K562 (cell line): ENCODE results near the gene CTPS1. TPM values are rescaled to one million over a fixed set of nuclear protein-coding genes. Genes with fewer than 3 reads are reported as not detected.

Experiments used
- BRF1 ChIP-seq: IDR thresholded peaks from 3 replicates; pipeline ENCODE4 v1.6.1; 2011; ENCODE audit warnings: borderline replicate concordance, mild to moderate bottlenecking; ENCODE audit not compliant: insufficient read length; ENCODE audit errors: extremely low read depth
- C11orf30 ChIP-seq: fragments of 450-650 bp; IDR thresholded peaks from 2 replicates; pipeline ENCODE4 v1.6.1; 2016; ENCODE audit warnings: low read depth, mild to moderate bottlenecking
- MYBL2 ChIP-seq, 2 experiments: fragments of 450-650 bp in 1 of 2; sonication (generic) in 1 of 2; formaldehyde crosslinking in 1 of 2; IDR thresholded peaks; 2 replicates each; pipeline versions ENCODE4 v1.6.1 to v1.8.1; 2017 to 2022; ENCODE audit warnings: borderline replicate concordance in 1 of 2, inconsistent platforms in 1 of 2, low read depth in 1 of 2, mild to moderate bottlenecking in 1 of 2, missing genetic modification reagents in 1 of 2, moderate library complexity in 1 of 2
- RAD51 ChIP-seq: fragments of 450-650 bp; IDR thresholded peaks from 2 replicates; pipeline ENCODE4 v1.7.1; 2016; ENCODE audit warnings: low read depth, mild to moderate bottlenecking, borderline replicate concordance
- SMARCA4 ChIP-seq: fragments of 450-650 bp; IDR thresholded peaks from 2 replicates; pipeline ENCODE4 v1.6.1; 2016
- SMARCB1 ChIP-seq: IDR thresholded peaks from 2 replicates; pipeline ENCODE4 v1.6.1; 2011; ENCODE audit warnings: improper control_type of control experiment, low read depth; ENCODE audit not compliant: insufficient read length
- SP2 ChIP-seq: IDR thresholded peaks from 2 replicates; pipeline ENCODE4 v1.6.1; 2011; ENCODE audit warnings: mild to moderate bottlenecking, low read depth, low read length, moderate library complexity; ENCODE audit not compliant: poor library complexity, severe bottlenecking; ENCODE audit errors: extremely low read depth
- TAL1 ChIP-seq: fragments of 450-650 bp; IDR thresholded peaks from 2 replicates; pipeline ENCODE4 v1.6.1; 2016; ENCODE audit warnings: mild to moderate bottlenecking
- VEZF1 ChIP-seq: fragments of 200-800 bp; sonication (Bioruptor generic); IDR thresholded peaks from 2 replicates; pipeline ENCODE4 v1.6.1; 2017; ENCODE audit warnings: missing genetic modification characterization, missing compliant biosample characterization
- ZBTB2 ChIP-seq: fragments of 450-650 bp; IDR thresholded peaks from 2 replicates; pipeline ENCODE4 v1.6.1; 2016; ENCODE audit warnings: antibody characterized with exemption
- ZNF146 ChIP-seq: IDR thresholded peaks from one replicate; pipeline ENCODE4 v1.6.1; 2018; ENCODE audit warnings: missing compliant biosample characterization; ENCODE audit not compliant: unreplicated experiment
- ZNF184 ChIP-seq: sonication (generic); formaldehyde crosslinking; IDR thresholded peaks from 2 replicates; pipeline ENCODE4 v1.5.0; 2020; ENCODE audit warnings: missing genetic modification reagents
- ZNF41 ChIP-seq: fragments of 250-450 bp; sonication (Bioruptor Pico); conservative IDR thresholded peaks from 2 replicates; pipeline ENCODE4 v1.4.0; 2020; ENCODE audit warnings: mild to moderate bottlenecking
- ZNF431 ChIP-seq: sonication (generic); formaldehyde crosslinking; IDR thresholded peaks from 2 replicates; pipeline ENCODE4 v1.8.0; 2022; ENCODE audit warnings: mild to moderate bottlenecking, missing genetic modification reagents
- ZNF609 ChIP-seq: sonication (generic); formaldehyde crosslinking; IDR thresholded peaks from 2 replicates; pipeline ENCODE4 v1.8.1; 2023; ENCODE audit warnings: missing genetic modification reagents, mild to moderate bottlenecking, borderline replicate concordance
- ZNF77 ChIP-seq: fragments of 250-450 bp; sonication (Bioruptor Pico); IDR thresholded peaks from 2 replicates; pipeline ENCODE4 v1.5.0; 2020
- polyA plus RNA-seq, 8 experiments: library from polyadenylated mRNA; depleted of rRNA in 4 of 8; stranded (reverse) in 5 of 8; unstranded in 3 of 8; fragments of >200 nt; fragmentation: Nextera tagmentation in 2 of 8; fragmentation: Illumina TruSeq in 1 of 8; extraction: Ambion mirVana in 2 of 8; extraction: Trizol in 1 of 8; gene quantifications; 2 replicates each; pipeline versions ENCODE4 v1.2.1 to v1.2.3, GENCODE V29; 2011 to 2014; ENCODE audit warnings: inconsistent platforms in 1 of 8, missing spikeins in 1 of 8
- total RNA-seq, 7 experiments: library from RNA; depleted of rRNA in 6 of 7; stranded (reverse); fragments of >200 nt in 6 of 7; fragmentation: Illumina TruSeq in 2 of 7; extraction: Trizol in 2 of 7; gene quantifications; 2 replicates each; pipeline versions ENCODE4 v1.2.1 to v1.2.3, GENCODE V29; 2011 to 2021; ENCODE audit warnings: low replicate concordance in 1 of 7

Gene CTPS1
- total and polyA plus RNA-seq, 9 of the 15 experiments (the other 6 are each of a cell fraction or from before 2014, with no cell fraction given), result 44.4 to 164 (median 87.7) TPM

GRCh38 chr1:40939320-40940059 lies 40.0 kb upstream of the CTPS1 start (continued):
- no peak for TF ChIP-seq ZNF609 (CRISPR knock-in tag)
- peak; percentile 95 for TF ChIP-seq TAL1
- no peak for TF ChIP-seq BRF1
- peak; percentile 38; the same call in 1 of the 2 replicates for TF ChIP-seq RAD51
- no peak for TF ChIP-seq ZNF146
- no peak for TF ChIP-seq ZNF77 (CRISPR knock-in tag)
- TF ChIP-seq VEZF1 (CRISPR knock-in tag), result 0 out of 2 replicates have a peak, but pooled peaks have one; percentile 10
- TF ChIP-seq SMARCA4, result peak; percentile 95
- TF ChIP-seq ZNF184, result no peak
- peak; percentile 61 for TF ChIP-seq C11orf30
- TF ChIP-seq SP2, result no peak
- no peak for TF ChIP-seq ZNF41 (CRISPR knock-in tag)
- TF ChIP-seq MYBL2 (IDR thresholded peaks at IDR 0.05; ENCODE audit: low read depth), result no peak
- TF ChIP-seq MYBL2 (CRISPR knock-in tag; IDR thresholded peaks at IDR 0.05; ENCODE audit: borderline replicate concordance), result no peak
- TF ChIP-seq ZBTB2, result no peak
- no peak for TF ChIP-seq ZNF431
- TF ChIP-seq SMARCB1, result no peak
